IMR-90 (cell line): ENCODE data around the gene ARGLU1. TPM values are rescaled to one million over a fixed set of nuclear protein-coding genes. Genes with fewer than 3 reads are reported as not detected.

Experiments
- ATAC-seq: fragments of 200-7000 bp; cut with Tn5 transposase; 2 replicates; pipeline ENCODE4 v1.9.1; 2020; ENCODE audit warnings: low read depth, mild to moderate bottlenecking, moderate library complexity
- BruUV-seq: library from RNA; stranded (reverse); fragments of 400-500 nt; replicated peaks from 2 replicates; lab custom pipeline; 2021; lab: Mats Ljungman, UMichigan
- CTCF ChIA-PET: fragments of 300-600 bp; formaldehyde crosslinking; extraction: SDS; loops from one replicate; lab custom pipeline; 2021; ENCODE audit warnings: antibody characterized with exemption; lab: Yijun Ruan, JAX
- POLR2A ChIA-PET: fragments of 300-600 bp; sonication (Branson Sonifier 250); formaldehyde crosslinking; loops from one replicate; lab custom pipeline; 2022; ENCODE audit warnings: antibody characterized with exemption; ENCODE audit not compliant: unreplicated experiment; lab: Charles Lee
- DNase-seq: peaks from one replicate; pipeline ENCODE4 v3.0.0; 2013
- H2AFZ ChIP-seq: replicated peaks from 2 replicates; pipeline ENCODE3; 2013; ENCODE audit warnings: low read length, mild to moderate bottlenecking; ENCODE audit not compliant: poor library complexity
- H2AK5ac ChIP-seq: 2 replicates; pipeline ENCODE4 v1.6.1; 2013; ENCODE audit warnings: low read depth, low read length, inconsistent platforms
- H2AK9ac ChIP-seq: replicated peaks from 2 replicates; pipeline ENCODE3; 2013; ENCODE audit warnings: mild to moderate bottlenecking, low read depth, low read length, moderate library complexity; ENCODE audit not compliant: poor library complexity
- H2BK120ac ChIP-seq: 2 replicates; pipeline ENCODE4 v1.6.1; 2013; ENCODE audit warnings: low read depth, low read length, inconsistent platforms
- H2BK15ac ChIP-seq: 3 replicates; pipeline ENCODE4 v1.6.1; 2013; ENCODE audit warnings: low read depth, low read length, inconsistent platforms
- H2BK20ac ChIP-seq: 2 replicates; pipeline ENCODE4 v1.6.1; 2013; ENCODE audit warnings: low read depth, mild to moderate bottlenecking, inconsistent platforms, low read length, moderate library complexity
- H2BK5ac ChIP-seq: 2 replicates; pipeline ENCODE4 v1.6.1; 2013; ENCODE audit warnings: mild to moderate bottlenecking, low read depth, low read length, inconsistent platforms; ENCODE audit not compliant: poor library complexity, severe bottlenecking
- H3K14ac ChIP-seq: replicated peaks from 2 replicates; pipeline ENCODE4 v1.6.1; 2013; ENCODE audit warnings: low read depth, low read length, inconsistent platforms
- H3K18ac ChIP-seq: 2 replicates; pipeline ENCODE4 v1.6.1; 2013; ENCODE audit warnings: low read depth, low read length, control low read depth
- H3K23ac ChIP-seq: 2 replicates; pipeline ENCODE4 v1.6.1; 2013; ENCODE audit warnings: low read depth, low read length, inconsistent platforms
- H3K27ac ChIP-seq: 2 replicates; pipeline ENCODE4 v1.5.1; 2013; ENCODE audit warnings: mild to moderate bottlenecking, control low read depth, low read length; ENCODE audit not compliant: insufficient read depth
- H3K27me3 ChIP-seq: 2 replicates; pipeline ENCODE4 v1.6.1; 2013; ENCODE audit warnings: low read length; ENCODE audit not compliant: control insufficient read depth, insufficient read depth
- H3K36me3 ChIP-seq: 2 replicates; pipeline ENCODE4 v1.6.1; 2013; ENCODE audit warnings: low read length, mixed read lengths; ENCODE audit not compliant: control insufficient read depth, insufficient read depth
- H3K4ac ChIP-seq: 2 replicates; pipeline ENCODE4 v1.6.1; 2013; ENCODE audit warnings: low read depth, low read length, inconsistent platforms
- H3K4me1 ChIP-seq: 2 replicates; pipeline ENCODE4 v1.6.1; 2013; ENCODE audit warnings: low read length, mixed read lengths; ENCODE audit not compliant: control insufficient read depth, insufficient read depth
- H3K4me2 ChIP-seq: 2 replicates; pipeline ENCODE4 v1.6.1; 2013; ENCODE audit warnings: low read depth, mild to moderate bottlenecking, control low read depth, low read length, moderate library complexity
- H3K4me3 ChIP-seq: 2 replicates; pipeline ENCODE4 v1.5.1; 2013; ENCODE audit warnings: low read depth, mild to moderate bottlenecking, control low read depth, low read length, moderate library complexity; ENCODE audit not compliant: insufficient read depth
- H3K56ac ChIP-seq: 2 replicates; pipeline ENCODE4 v1.6.1; 2013; ENCODE audit warnings: low read length, inconsistent platforms; ENCODE audit not compliant: insufficient read depth; ENCODE audit errors: extremely low read depth
- H3K79me1 ChIP-seq, 2 experiments: 2 replicates each; pipeline ENCODE4 v1.6.1; 2013; ENCODE audit warnings: low read length in 2 of 2, inconsistent platforms in 1 of 2, low read depth in 1 of 2
- H3K9ac ChIP-seq: 2 replicates; pipeline ENCODE4 v1.6.1; 2013; ENCODE audit warnings: low read depth, low read length, control low read depth
- H3K9me1 ChIP-seq: 2 replicates; pipeline ENCODE4 v1.6.1; 2013; ENCODE audit warnings: low read length, inconsistent platforms; ENCODE audit not compliant: insufficient read depth
- H3K9me3 ChIP-seq: 2 replicates; pipeline ENCODE4 v1.6.1; 2013; ENCODE audit warnings: low read length; ENCODE audit not compliant: control insufficient read depth, insufficient read depth
- H4K20me1 ChIP-seq: 2 replicates; pipeline ENCODE4 v1.6.1; 2013; ENCODE audit warnings: low read length, inconsistent platforms; ENCODE audit not compliant: insufficient read depth
- H4K5ac ChIP-seq: 2 replicates; pipeline ENCODE4 v1.6.1; 2013; ENCODE audit warnings: mild to moderate bottlenecking, low read depth, low read length, control low read depth
- H4K8ac ChIP-seq, 2 experiments: 2 replicates each; pipeline ENCODE4 v1.6.1; 2013; ENCODE audit warnings: low read depth in 2 of 2, low read length in 2 of 2, control low read depth in 1 of 2, inconsistent platforms in 1 of 2
- H4K91ac ChIP-seq: 2 replicates; pipeline ENCODE4 v1.6.1; 2013; ENCODE audit warnings: low read depth, low read length, inconsistent platforms; ENCODE audit not compliant: insufficient read depth
- BHLHE40 ChIP-seq: fragments of 150-350 bp; IDR thresholded peaks from 2 replicates; pipeline ENCODE4 v1.6.1; 2016; ENCODE audit warnings: mild to moderate bottlenecking, low read depth, low read length
- CEBPB ChIP-seq: IDR thresholded peaks from 2 replicates; pipeline ENCODE4 v1.6.1; 2012; ENCODE audit warnings: low read depth, low read length, improper control_type of control experiment
- CHD1 ChIP-seq: IDR thresholded peaks from 2 replicates; pipeline ENCODE4 v1.6.1; 2012; ENCODE audit warnings: low read depth, low read length, improper control_type of control experiment
- CTCF ChIP-seq: conservative IDR thresholded peaks from 2 replicates; pipeline ENCODE4 v1.5.1; 2012; ENCODE audit warnings: mild to moderate bottlenecking, low read depth, low read length, improper control_type of control experiment
- ELK1 ChIP-seq: fragments of 150-350 bp; IDR thresholded peaks from 2 replicates; pipeline ENCODE4 v1.6.1; 2016; ENCODE audit warnings: low read depth, mild to moderate bottlenecking, low read length, moderate library complexity, borderline replicate concordance
- FOS ChIP-seq: fragments of 150-350 bp; IDR thresholded peaks from 2 replicates; pipeline ENCODE4 v1.6.1; 2016; ENCODE audit warnings: low read depth, low read length
- MAFK ChIP-seq: IDR thresholded peaks from 2 replicates; pipeline ENCODE4 v1.6.1; 2012; ENCODE audit warnings: low read depth, low read length, improper control_type of control experiment
- MAZ ChIP-seq: IDR thresholded peaks from 2 replicates; pipeline ENCODE4 v1.6.1; 2012; ENCODE audit warnings: low read depth, mild to moderate bottlenecking, low read length, improper control_type of control experiment, moderate library complexity, borderline replicate concordance
- MXI1 ChIP-seq: IDR thresholded peaks from 2 replicates; pipeline ENCODE4 v1.6.1; 2012; ENCODE audit warnings: low read depth, mild to moderate bottlenecking, low read length, moderate library complexity, borderline replicate concordance
- NFE2L2 ChIP-seq: fragments of 150-350 bp; IDR thresholded peaks from 2 replicates; pipeline ENCODE4 v1.6.1; 2016; ENCODE audit warnings: low read depth, mild to moderate bottlenecking, low read length
- POLR2A ChIP-seq: IDR thresholded peaks from 2 replicates; pipeline ENCODE4 v1.6.1; 2012; ENCODE audit warnings: mild to moderate bottlenecking, low read depth, low read length
- RAD21 ChIP-seq: IDR thresholded peaks from 2 replicates; pipeline ENCODE4 v1.6.1; 2012; ENCODE audit warnings: low read length, improper control_type of control experiment
- RCOR1 ChIP-seq: IDR thresholded peaks from 2 replicates; pipeline ENCODE4 v1.6.1; 2012; ENCODE audit warnings: mild to moderate bottlenecking, low read length, improper control_type of control experiment; ENCODE audit not compliant: insufficient replicate concordance
- RFX5 ChIP-seq: IDR thresholded peaks from 2 replicates; pipeline ENCODE4 v1.8.0; 2012; ENCODE audit warnings: low read depth, mild to moderate bottlenecking, low read length, moderate library complexity
- SMC3 ChIP-seq: fragments of 150-350 bp; IDR thresholded peaks from 2 replicates; pipeline ENCODE4 v1.6.1; 2016; ENCODE audit warnings: low read depth, mild to moderate bottlenecking, antibody characterized with exemption, low read length, moderate library complexity
- USF2 ChIP-seq: fragments of 150-350 bp; IDR thresholded peaks from 2 replicates; pipeline ENCODE4 v1.6.1; 2017; ENCODE audit warnings: mild to moderate bottlenecking, antibody characterized with exemption, low read length, low read depth
- WGBS, 2 experiments: methylation state at CpG; one replicate each; pipeline versions ENCODE4 v1.1.5 to v1.1.7; 2013; ENCODE audit warnings: missing lambda C conversion rate in 2 of 2; ENCODE audit not compliant: insufficient read length in 1 of 2; ENCODE audit errors: extremely low coverage in 2 of 2; 5-methylcytosine and 5-hydroxymethylcytosine counted together
- dilution Hi-C: fragments of 300-500 bp; cut with HindIII; formaldehyde crosslinking; loops from one replicate; pipeline ENCODE4 v1.14.3; 2018; ENCODE audit warnings: low sequenced_read_pairs; ENCODE audit not compliant: unreplicated experiment
- in situ Hi-C: fragments of 300-500 bp; cut with MboI; formaldehyde crosslinking; loops from 3 replicates; pipeline ENCODE4 v1.14.3; 2019; ENCODE audit warnings: low sequenced_read_pairs, inconsistent platforms, mixed read lengths
- intact Hi-C: fragments of 100-400 bp; cut with micrococcal nuclease; formaldehyde crosslinking; loops from 2 replicates; pipeline ENCODE4 v1.10.0; 2022
- polyA plus RNA-seq, 3 experiments: library from polyadenylated mRNA; depleted of rRNA; stranded (reverse); fragments of >200 nt; gene quantifications; 2 replicates each; pipeline ENCODE4 v1.2.3, GENCODE V29; 2012; ENCODE audit warnings: low replicate concordance in 1 of 3
- total RNA-seq: library from RNA; depleted of rRNA; stranded (reverse); fragments of >200 nt; gene quantifications from 2 replicates; pipeline ENCODE4 v1.2.3, GENCODE V29; 2012

The ARGLU1 gene
- total and polyA plus RNA-seq, 2 of the 4 experiments (the other 2 are of a cell fraction) = 11.1 to 51.4 TPM

GRCh38 chr13:106497079-106497478 lies 70.9 kb downstream of the ARGLU1 start:
- intact Hi-C loops = no loop called here
- H4K91ac ChIP-seq = no peak overlapping the region
- no peak overlapping the region for H3K27ac ChIP-seq
- ATAC-seq (no peak), DNase-seq (no peak)
- in situ Hi-C loops = no loop called here
- no peaks in the 10 kb centered on the region for H4K20me1 ChIP-seq
- no peak for TF ChIP-seq USF2
- no peak for TF ChIP-seq FOS
- no peak for TF ChIP-seq NFE2L2
- no peak for TF ChIP-seq CTCF
- no peak for TF ChIP-seq CEBPB
- no peak for TF ChIP-seq MXI1
- no peak for TF ChIP-seq SMC3
- no peak for TF ChIP-seq MAFK
- TF ChIP-seq CHD1 = no peak
- TF ChIP-seq BHLHE40 = no peak
- TF ChIP-seq RAD21 = no peak
- TF ChIP-seq POLR2A = no peak
- TF ChIP-seq ELK1 = no peak
- TF ChIP-seq MAZ = no peak
- TF ChIP-seq RFX5 = no peak
- no peak for TF ChIP-seq RCOR1
- POLR2A ChIA-PET = no interaction called here
- CTCF ChIA-PET = interaction anchor here (0.6 kb wide), 1 partner anchor 36 kb away, joined by 3 read pairs; no protein-coding TSS in a partner anchor
- H2AK9ac ChIP-seq = no peak overlapping the region
- H4K8ac ChIP-seq = no peak overlapping the region
- BruUV-seq = no TSS peak
- no peak overlapping the region for H3K23ac ChIP-seq
- H2BK120ac ChIP-seq = no peak overlapping the region
- no peak overlapping the region for H2AFZ ChIP-seq
- no peak overlapping the region for H3K4me3 ChIP-seq
- dilution Hi-C loops = no loop called here
- H2BK5ac ChIP-seq = no peak overlapping the region
- no peak overlapping the region for H3K56ac ChIP-seq
- no peak overlapping the region for H3K18ac ChIP-seq
- no peak overlapping the region for H2BK15ac ChIP-seq
- no peaks in the 10 kb centered on the region for H3K4me1 ChIP-seq
- no peaks in the 10 kb centered on the region for H3K27me3 ChIP-seq
- no peak overlapping the region for H3K4me2 ChIP-seq
- no peaks in the 10 kb centered on the region for H3K9me1 ChIP-seq
- peaks cover 3 to 15% of the 10 kb centered on the region in 2 experiments for H3K79me1 ChIP-seq
- no CpG with 5 or more reads among the region's 1 CpG for WGBS, 2 experiments
- no peak overlapping the region for H3K4ac ChIP-seq
- H3K9me3 ChIP-seq = no peaks in the 10 kb centered on the region
- no peak overlapping the region for H2AK5ac ChIP-seq
- no peak overlapping the region for H4K5ac ChIP-seq
- H3K9ac ChIP-seq = no peak overlapping the region
- H2BK20ac ChIP-seq = no peak overlapping the region
- H3K14ac ChIP-seq = no peak overlapping the region
- H3K36me3 ChIP-seq = peaks cover 10% of the 10 kb centered on the region
